Testis (tissue), 3 donors: ENCODE results near the gene TGFB3. TPM values are rescaled to one million over a fixed set of nuclear protein-coding genes. Genes with fewer than 3 reads are reported as not detected.

ENCODE experiments used
- DNase-seq: peaks from one replicate; pipeline ENCODE4 v3.0.0-alpha.2; 2019
- H3K27ac ChIP-seq, 2 donors: fragments of 200-600 bp; sonication (generic); one replicate each; pipeline ENCODE4 v1.5.1; 2019
- H3K27me3 ChIP-seq: fragments of 200-600 bp; sonication (generic); one replicate; pipeline ENCODE4 v1.5.1; 2019
- H3K36me3 ChIP-seq: fragments of 200-600 bp; sonication (generic); one replicate; pipeline ENCODE4 v1.5.1; 2017; ENCODE audit warnings: low read depth; ENCODE audit errors: missing control alignments
- H3K4me1 ChIP-seq: fragments of 200-600 bp; sonication (generic); one replicate; pipeline ENCODE4 v1.5.1; 2019
- H3K4me3 ChIP-seq, 2 donors: fragments of 200-600 bp; sonication (generic); one replicate each; pipeline ENCODE4 v1.5.1; 2017 to 2019
- H3K9me3 ChIP-seq: fragments of 200-600 bp; sonication (generic); one replicate; pipeline ENCODE4 v1.5.1; 2017
- CTCF ChIP-seq, 3 experiments: fragments of 450-650 bp in 2 of 3; fragments of 200-600 bp in 1 of 3; sonication (generic) in 1 of 3; IDR thresholded peaks; one replicate each; pipeline ENCODE4 v1.5.1; 2016 to 2019; ENCODE audit warnings: antibody characterized with exemption in 3 of 3, mild to moderate bottlenecking in 2 of 3, moderate library complexity in 1 of 3
- POLR2A ChIP-seq: fragments of 450-650 bp; IDR thresholded peaks from one replicate; pipeline ENCODE4 v1.6.1; 2017; ENCODE audit warnings: antibody characterized with exemption, mild to moderate bottlenecking, moderate library complexity
- WGBS, 2 donors: methylation state at CpG; one replicate each; pipeline ENCODE4 v1.1.5; 2018; 5-methylcytosine and 5-hydroxymethylcytosine counted together
- intact Hi-C: fragments of 100-400 bp; cut with DNase I; formaldehyde crosslinking; loops from one replicate; pipeline ENCODE4 v1.15.1; 2023; ENCODE audit warnings: low total_unique reads
- polyA plus RNA-seq: library from polyadenylated mRNA; stranded (reverse); fragments of 350-450 nt; fragmentation: Illumina TruSeq; extraction: RNeasy Lipid Tissue Mini Kit (QIAGEN cat#74804); gene quantifications from one replicate; pipeline ENCODE4 v1.2.3, GENCODE V29; 2014; ENCODE audit warnings: low read depth, low replicate concordance; ENCODE audit not compliant: insufficient read depth
- total RNA-seq, 2 donors: library from RNA; depleted of rRNA; stranded (reverse); fragments of >200 nt; gene quantifications; one replicate each; pipeline ENCODE4 v1.2.3, GENCODE V29; 2016

TGFB3 gene
- total and polyA plus RNA-seq, 3 donors from 2014 or later = 9.4 to 18.0 (median 15.2) TPM

- 89% methylated on average over 6 of the region's 6 CpGs for WGBS, 2 donors
- Histone ChIP-seq H3K4me3 (no peak overlapping the region), H3K27me3 (no peaks in the 10 kb centered on the region), H3K27ac (no peak overlapping the region), H3K36me3 (no peaks in the 10 kb centered on the region), H3K4me1 (peaks cover 3% of the 10 kb centered on the region), H3K9me3 (no peaks in the 10 kb centered on the region)
- TF ChIP-seq POLR2A = no peak
- no peak for TF ChIP-seq CTCF (IDR thresholded peaks at IDR 0.05)
- DNase-seq = no peak
- intact Hi-C loops = no loop called here
These were observed 7.3 kb upstream of the TGFB3 start for GRCh38 chr14:75989134-75989533.

- no peak for DNase-seq
- Histone ChIP-seq H3K9me3 (no peaks in the 10 kb centered on the region), H3K4me1 (peaks cover 6% of the 10 kb centered on the region), H3K36me3 (no peaks in the 10 kb centered on the region), H3K4me3 (no peak overlapping the region), H3K27me3 (no peaks in the 10 kb centered on the region), H3K27ac (no peak overlapping the region)
- WGBS, 2 donors = 79 to 86% methylated on average over 3 of the region's 3 CpGs
- intact Hi-C loops = no loop called here
- TF ChIP-seq CTCF (IDR thresholded peaks at IDR 0.05) (no peak), POLR2A (no peak)
These were observed 5.6 kb upstream of the TGFB3 start for GRCh38 chr14:75987201-75987970.

- TF ChIP-seq CTCF (IDR thresholded peaks at IDR 0.05) (no peak), POLR2A (no peak)
- peak overlapping the region in 1 of 2 donors; percentile 89 for H3K27ac ChIP-seq
- 7 to 8% methylated on average over 6 of the region's 6 CpGs for WGBS, 2 donors
- H3K9me3 ChIP-seq = no peaks in the 10 kb centered on the region
- no peaks in the 10 kb centered on the region for H3K27me3 ChIP-seq
- peak overlapping the region; percentile 90 to 97 for H3K4me3 ChIP-seq
- no peaks in the 10 kb centered on the region for H3K36me3 ChIP-seq
- DNase-seq = no peak
- intact Hi-C loops = no loop called here
- peaks cover 8% of the 10 kb centered on the region for H3K4me1 ChIP-seq
These were observed 4.6 kb upstream of the TGFB3 start for GRCh38 chr14:75986439-75986765.

GRCh38 chr14:75985618-75986438 is 4.0 kb upstream of the TGFB3 start, which contains the start of gene IFT43:
Gene IFT43 (plus strand): TSS chr14:75985763. CDS start chr14:75985787, 24 bp downstream.
- Histone ChIP-seq H3K27ac (peak within 1 kb of the TSS; percentile 89 to 90), H3K27me3 (no peaks in the 10 kb centered on the region), H3K9me3 (no peaks in the 10 kb centered on the region), H3K4me1 (peaks cover 10% of the 10 kb centered on the region), H3K36me3 (no peaks in the 10 kb centered on the region), H3K4me3 (peak within 1 kb of the TSS; percentile 90 to 97)
- intact Hi-C loops = no loop called here
- 0% methylated on average over 21 to 52 of the region's 52 CpGs for WGBS, 2 donors
- TF ChIP-seq POLR2A = peak; percentile 9
- TF ChIP-seq CTCF (IDR thresholded peaks at IDR 0.05) = no peak
- peak; percentile 99 for DNase-seq
